GM06990 (cell line): Measurements from ENCODE around the gene TLDC2.

Source experiments
- DNase-seq: peaks from one replicate; pipeline ENCODE4 v3.0.0-alpha.2; 2011; ENCODE audit not compliant: insufficient read length; ENCODE audit errors: extremely low read depth
- H3K27me3 ChIP-seq: replicated peaks from 2 replicates; pipeline ENCODE4 v1.6.0; 2011; ENCODE audit warnings: low read length; ENCODE audit not compliant: control insufficient read depth, insufficient read depth
- H3K36me3 ChIP-seq: 2 replicates; pipeline ENCODE4 v1.5.1; 2011; ENCODE audit warnings: low read length; ENCODE audit not compliant: control insufficient read depth, insufficient read depth
- H3K4me3 ChIP-seq: replicated peaks from 2 replicates; pipeline ENCODE4 v1.5.1; 2011; ENCODE audit warnings: low read depth, mild to moderate bottlenecking, control low read depth, low read length
- TF ChIP-seq, protein P1 (sequence below): IDR thresholded peaks from 2 replicates; pipeline ENCODE4 v1.5.1; 2011; ENCODE audit warnings: low read length, control low read depth, mild to moderate bottlenecking, inconsistent platforms; ENCODE audit not compliant: insufficient read depth, poor library complexity, severe bottlenecking

The TLDC2 gene

DNA sequence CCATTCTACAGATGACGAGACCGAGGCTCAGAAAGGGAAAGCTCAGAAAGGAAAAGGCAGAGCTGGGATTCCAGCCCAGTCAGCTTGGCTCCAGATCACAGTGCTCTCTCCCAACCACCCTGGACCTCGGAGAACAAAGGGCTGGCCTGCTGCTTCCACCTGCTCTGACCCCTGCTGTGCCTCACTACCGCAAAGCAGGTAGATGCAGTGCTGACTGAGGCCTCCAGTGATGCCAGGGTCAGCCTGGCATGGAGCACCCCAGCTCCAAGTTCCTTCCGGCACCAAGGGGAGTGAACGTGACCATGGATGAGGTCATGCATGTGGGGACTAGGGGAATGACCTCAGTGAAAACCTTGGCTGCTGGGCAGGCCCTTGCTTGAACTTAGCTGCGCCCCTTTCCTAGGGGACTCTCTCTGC, 20.7 kb upstream of the TLDC2 start:
- TF ChIP-seq, protein P1, sequence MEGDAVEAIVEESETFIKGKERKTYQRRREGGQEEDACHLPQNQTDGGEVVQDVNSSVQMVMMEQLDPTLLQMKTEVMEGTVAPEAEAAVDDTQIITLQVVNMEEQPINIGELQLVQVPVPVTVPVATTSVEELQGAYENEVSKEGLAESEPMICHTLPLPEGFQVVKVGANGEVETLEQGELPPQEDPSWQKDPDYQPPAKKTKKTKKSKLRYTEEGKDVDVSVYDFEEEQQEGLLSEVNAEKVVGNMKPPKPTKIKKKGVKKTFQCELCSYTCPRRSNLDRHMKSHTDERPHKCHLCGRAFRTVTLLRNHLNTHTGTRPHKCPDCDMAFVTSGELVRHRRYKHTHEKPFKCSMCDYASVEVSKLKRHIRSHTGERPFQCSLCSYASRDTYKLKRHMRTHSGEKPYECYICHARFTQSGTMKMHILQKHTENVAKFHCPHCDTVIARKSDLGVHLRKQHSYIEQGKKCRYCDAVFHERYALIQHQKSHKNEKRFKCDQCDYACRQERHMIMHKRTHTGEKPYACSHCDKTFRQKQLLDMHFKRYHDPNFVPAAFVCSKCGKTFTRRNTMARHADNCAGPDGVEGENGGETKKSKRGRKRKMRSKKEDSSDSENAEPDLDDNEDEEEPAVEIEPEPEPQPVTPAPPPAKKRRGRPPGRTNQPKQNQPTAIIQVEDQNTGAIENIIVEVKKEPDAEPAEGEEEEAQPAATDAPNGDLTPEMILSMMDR = no peak
- no peak for DNase-seq
- Histone ChIP-seq H3K36me3 (no peaks in the 10 kb centered on the region; the same call in 1 of the 2 replicates), H3K4me3 (no peak overlapping the region), H3K27me3 (no peaks in the 10 kb centered on the region)

DNA sequence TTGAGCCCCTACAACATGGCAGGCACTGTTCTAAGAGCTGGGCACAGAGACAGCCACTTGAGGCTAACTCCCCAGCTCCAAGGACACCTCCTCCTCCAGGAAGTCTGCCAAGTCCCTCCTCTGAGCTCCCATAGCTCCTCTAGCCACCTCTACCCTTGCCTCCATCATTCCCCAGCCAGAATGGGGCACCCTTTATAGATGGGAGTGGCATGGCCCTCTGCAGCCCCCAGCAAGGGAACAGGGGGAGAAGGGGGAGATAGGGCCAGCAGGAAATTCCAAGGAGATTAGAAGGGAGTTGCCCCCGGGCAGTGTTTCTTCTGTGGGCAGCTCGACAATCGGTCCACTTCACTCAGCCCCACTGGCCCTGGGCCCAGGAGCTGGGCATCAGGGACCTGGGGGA, 19.7 kb upstream of the TLDC2 start:
- TF ChIP-seq, protein P1 = no peak
- H3K4me3 ChIP-seq = no peak overlapping the region
- no peak for DNase-seq
- H3K36me3 ChIP-seq = no peaks in the 10 kb centered on the region; the same call in 1 of the 2 replicates
- no peaks in the 10 kb centered on the region for H3K27me3 ChIP-seq

DNA sequence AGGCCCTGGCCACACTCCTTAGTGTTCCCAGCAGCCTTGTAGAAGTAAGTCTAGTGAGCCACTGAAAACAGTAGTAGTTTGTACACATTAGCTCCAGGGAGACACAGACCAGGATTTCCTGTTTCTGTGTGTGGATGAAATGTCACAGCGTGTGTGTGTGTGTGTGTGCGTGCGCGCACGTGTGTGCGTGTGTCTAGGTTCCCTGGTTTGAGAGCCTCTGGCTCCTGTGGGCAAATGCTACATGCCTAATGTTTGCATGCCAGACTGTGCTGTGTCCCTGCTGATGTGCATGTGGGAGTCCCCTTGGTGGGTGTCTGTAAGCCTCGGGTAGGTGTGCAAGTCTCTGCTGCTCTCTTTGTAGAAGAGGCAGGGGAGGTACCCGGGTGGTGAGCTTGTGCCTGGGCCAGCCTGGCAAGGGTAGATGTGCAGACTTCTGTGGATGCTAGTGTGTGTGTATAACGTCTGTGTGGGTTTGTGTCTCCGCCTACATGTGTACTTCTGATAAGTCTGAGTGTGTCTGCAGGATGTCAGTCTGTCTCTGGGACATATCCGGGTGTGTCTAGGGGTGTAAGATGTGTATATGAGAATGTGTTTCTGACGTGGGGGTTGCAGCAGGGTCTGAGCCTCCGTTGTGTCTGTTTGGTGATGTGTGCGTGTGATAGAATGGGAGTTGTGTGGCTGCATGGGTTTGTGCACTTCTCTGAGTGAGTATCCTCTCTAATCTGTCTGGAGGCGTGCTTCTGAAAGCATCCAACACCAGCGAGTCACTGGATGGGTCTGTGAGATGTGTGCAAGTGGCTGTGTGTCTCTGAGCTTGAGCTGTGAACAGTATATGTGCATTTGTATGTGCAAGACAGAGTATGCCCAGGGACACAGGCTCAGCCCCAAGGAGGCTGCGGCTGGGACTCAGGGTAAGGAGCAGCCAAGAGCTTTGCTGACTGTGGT, 19.0 kb upstream of the TLDC2 start:
- Histone ChIP-seq H3K36me3 (no peaks in the 10 kb centered on the region; the same call in 1 of the 2 replicates), H3K4me3 (no peak overlapping the region), H3K27me3 (no peaks in the 10 kb centered on the region)
- TF ChIP-seq, protein P1 = no peak
- DNase-seq = no peak

DNA sequence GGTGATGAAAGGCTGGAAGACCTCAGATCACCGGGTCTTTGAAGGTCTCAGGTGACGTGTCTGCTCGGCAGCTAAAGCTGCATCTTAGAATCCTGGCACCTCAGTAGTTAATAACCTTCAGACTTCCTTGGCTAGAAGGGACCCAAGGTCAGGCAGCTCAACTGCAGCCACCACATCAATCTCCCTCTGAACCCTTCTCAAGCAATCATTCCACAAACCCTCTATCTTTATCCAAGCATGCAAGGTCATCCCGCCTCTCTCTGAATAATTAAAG, 16.7 kb upstream of the TLDC2 start:
- no peak for DNase-seq
- Histone ChIP-seq H3K27me3 (no peaks in the 10 kb centered on the region), H3K4me3 (no peak overlapping the region), H3K36me3 (no peaks in the 10 kb centered on the region; the same call in 1 of the 2 replicates)
- TF ChIP-seq, protein P1 = no peak

DNA sequence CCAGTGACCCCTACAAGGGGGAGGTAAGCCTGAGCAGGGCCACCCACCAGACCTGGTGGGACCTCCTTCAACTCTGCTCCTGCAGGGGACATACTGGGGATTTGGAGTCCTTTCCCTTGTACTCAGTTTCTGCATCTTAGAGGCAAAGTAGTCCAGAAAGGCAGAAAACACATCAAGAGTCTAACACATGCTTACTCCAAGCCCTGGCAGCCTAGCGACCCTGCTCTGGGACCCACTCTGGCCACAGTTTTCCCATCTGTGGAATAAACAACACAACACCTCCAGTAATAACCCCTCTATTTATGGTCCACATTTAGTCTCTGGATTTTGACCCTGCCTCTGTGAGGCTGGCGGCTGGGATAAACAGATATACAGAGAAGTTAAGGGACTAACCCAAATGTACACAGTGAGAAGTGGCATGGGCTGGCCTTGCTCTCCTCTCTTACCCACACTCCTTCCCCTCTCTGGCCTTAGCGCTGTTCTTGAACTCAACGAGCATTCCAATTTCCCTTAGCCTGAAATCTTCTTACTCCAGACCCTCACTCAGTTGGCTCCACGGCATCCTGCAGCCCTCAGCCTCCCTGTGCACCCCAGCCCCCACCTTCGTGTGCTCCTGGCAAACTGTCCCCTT, 16.1 kb upstream of the TLDC2 start:
- Histone ChIP-seq H3K36me3 (no peaks in the 10 kb centered on the region; the same call in 1 of the 2 replicates), H3K27me3 (no peaks in the 10 kb centered on the region), H3K4me3 (no peak overlapping the region)
- no peak for DNase-seq
- TF ChIP-seq, protein P1 = no peak
